CD14-positive monocyte (primary cell): Measurements from ENCODE around the gene COMT. TPM values are rescaled to one million over a fixed set of nuclear protein-coding genes. Genes with fewer than 3 reads are reported as not detected.
A peak's percentile ranks its signal among the peaks of the same experiment; 100 is the strongest.

Source experiments
- DNase-seq, 3 donors: peaks; one replicate each; pipeline ENCODE4 v3.0.0-alpha.2; 2011 to 2022
- H2AFZ ChIP-seq: 2 replicates; pipeline ENCODE4 v1.6.0; 2012; ENCODE audit warnings: mild to moderate bottlenecking, low read depth, low read length, inconsistent platforms; ENCODE audit not compliant: insufficient read depth, poor library complexity, severe bottlenecking
- H3K27ac ChIP-seq, 2 donors: 1 replicate in 1 of 2; 2 replicates in 1 of 2; pipeline ENCODE4 v1.5.1; 2012 to 2013; ENCODE audit warnings: low read length in 2 of 2, control low read depth in 1 of 2, inconsistent platforms in 1 of 2, low read depth in 1 of 2, mild to moderate bottlenecking in 1 of 2
- H3K27me3 ChIP-seq, 2 donors: one replicate each; pipeline versions ENCODE4 v1.6.0 to v1.6.1; 2011 to 2013; ENCODE audit warnings: low read length in 2 of 2; ENCODE audit not compliant: control insufficient read depth in 2 of 2, insufficient read depth in 2 of 2
- H3K36me3 ChIP-seq, 2 donors: replicated peaks in 1 of 2; 1 replicate in 1 of 2; 2 replicates in 1 of 2; pipeline versions ENCODE4 v1.5.1 to v1.6.1; 2012 to 2013; ENCODE audit warnings: low read length in 2 of 2, control low read depth in 1 of 2, inconsistent platforms in 1 of 2, mild to moderate bottlenecking in 1 of 2; ENCODE audit not compliant: insufficient read depth in 2 of 2, control insufficient read depth in 1 of 2
- H3K4me1 ChIP-seq, 2 donors: 1 replicate in 1 of 2; 2 replicates in 1 of 2; pipeline versions ENCODE4 v1.5.1 to v1.6.1; 2012 to 2013; ENCODE audit warnings: low read length in 2 of 2, control low read depth in 1 of 2, inconsistent platforms in 1 of 2, mild to moderate bottlenecking in 1 of 2, moderate library complexity in 1 of 2; ENCODE audit not compliant: insufficient read depth in 2 of 2, control insufficient read depth in 1 of 2
- H3K4me2 ChIP-seq: replicated peaks from 2 replicates; pipeline ENCODE3; 2012; ENCODE audit warnings: low read length, moderate library complexity, mild to moderate bottlenecking; ENCODE audit not compliant: poor library complexity, severe bottlenecking; ENCODE audit errors: extremely low read depth
- H3K4me3 ChIP-seq, 3 experiments: fragments of 200-600 bp in 1 of 3; sonication (generic) in 1 of 3; replicated peaks in 1 of 3; 1 replicate in 2 of 3; 2 replicates in 1 of 3; pipeline ENCODE4 v1.5.1; 2011 to 2013; ENCODE audit warnings: low read length in 3 of 3, mild to moderate bottlenecking in 3 of 3, control low read depth in 2 of 3, low read depth in 2 of 3, inconsistent platforms in 1 of 3, moderate library complexity in 1 of 3
- H3K79me2 ChIP-seq: 2 replicates; pipeline ENCODE4 v1.6.0; 2012; ENCODE audit warnings: mild to moderate bottlenecking, control low read depth, inconsistent platforms, low read length, moderate library complexity; ENCODE audit not compliant: insufficient read depth
- H3K9ac ChIP-seq: 2 replicates; pipeline ENCODE4 v1.6.0; 2017; ENCODE audit warnings: low read length, mild to moderate bottlenecking; ENCODE audit not compliant: insufficient read depth, poor library complexity, severe bottlenecking
- H3K9me3 ChIP-seq, 2 donors: replicated peaks in 1 of 2; 1 replicate in 1 of 2; 2 replicates in 1 of 2; pipeline versions ENCODE4 v1.5.1 to v1.6.1; 2012 to 2013; ENCODE audit warnings: low read length in 2 of 2, control low read depth in 1 of 2; ENCODE audit not compliant: control insufficient read depth in 1 of 2, insufficient read depth in 1 of 2
- H4K20me1 ChIP-seq: 2 replicates; pipeline ENCODE4 v1.6.0; 2012; ENCODE audit warnings: mild to moderate bottlenecking, low read length, control low read depth, moderate library complexity; ENCODE audit not compliant: insufficient read depth
- H3K27ac Mint-ChIP-seq, 7 donors: one replicate each; pipeline ENCODE4 v1.8.0; 2020; ENCODE audit warnings: mild to moderate bottlenecking in 7 of 7, mixed read lengths in 7 of 7, moderate library complexity in 6 of 7, inconsistent platforms in 2 of 7
- H3K27me3 Mint-ChIP-seq, 3 donors: one replicate each; pipeline ENCODE4 v1.8.0; 2021 to 2022; ENCODE audit warnings: low read depth in 3 of 3, mild to moderate bottlenecking in 3 of 3, mixed read lengths in 3 of 3, moderate library complexity in 3 of 3, inconsistent platforms in 1 of 3
- H3K36me3 Mint-ChIP-seq, 2 donors: one replicate each; pipeline ENCODE4 v1.8.0; 2020; ENCODE audit warnings: mixed read lengths in 2 of 2, inconsistent platforms in 1 of 2, mild to moderate bottlenecking in 1 of 2
- H3K4me1 Mint-ChIP-seq: one replicate; pipeline ENCODE4 v1.8.0; 2020; ENCODE audit warnings: mild to moderate bottlenecking, mixed read lengths
- H3K4me3 Mint-ChIP-seq, 2 donors: one replicate each; pipeline ENCODE4 v1.8.0; 2020; ENCODE audit warnings: mild to moderate bottlenecking in 2 of 2, mixed read lengths in 2 of 2, moderate library complexity in 1 of 2
- H3K9me3 Mint-ChIP-seq, 7 donors: one replicate each; pipeline ENCODE4 v1.8.0; 2020 to 2022; ENCODE audit warnings: mixed read lengths in 7 of 7, mild to moderate bottlenecking in 6 of 7, moderate library complexity in 6 of 7, inconsistent platforms in 2 of 7
- WGBS: methylation state at CpG from one replicate; pipeline ENCODE4 v1.1.5; 2013; ENCODE audit warnings: missing lambda C conversion rate; ENCODE audit not compliant: insufficient coverage; 5-methylcytosine and 5-hydroxymethylcytosine counted together
- intact Hi-C, 2 donors: fragments of 100-400 bp; cut with micrococcal nuclease; formaldehyde crosslinking; loops; one replicate each; pipeline versions ENCODE4 v1.15.0 to v1.15.1; 2023
- polyA plus RNA-seq, 3 donors: library from polyadenylated mRNA; depleted of rRNA in 1 of 3; unstranded in 2 of 3; stranded (reverse) in 1 of 3; fragments of 300-500 nt in 2 of 3; fragments of >200 nt in 1 of 3; fragmentation: Illumina TruSeq in 2 of 3; gene quantifications; 1 replicate in 2 of 3; 2 replicates in 1 of 3; pipeline ENCODE4 v1.2.3, GENCODE V29; 2012 to 2021
- TF ChIP-seq, protein P1 (sequence below): fragments of 200-600 bp; IDR thresholded peaks from one replicate; pipeline ENCODE4 v1.8.0; 2022; ENCODE audit warnings: antibody characterized with exemption, mild to moderate bottlenecking

Gene COMT
- polyA plus RNA-seq, 3 donors, result 314 to 400 (median 329) TPM

- peaks cover 31 to 43% of the 10 kb centered on the region in 2 donors for H3K4me1 ChIP-seq
- no peak for DNase-seq
- no peaks in the 10 kb centered on the region for H3K27me3 ChIP-seq
- peaks cover 14% of the 10 kb centered on the region for H3K79me2 ChIP-seq
- peak overlapping the region in 4 of 7 donors; percentile 19 to 72 (median 38) for H3K27ac Mint-ChIP-seq
- peaks cover 0 to 1% (median 0%) of the 10 kb centered on the region in 3 donors for H3K27me3 Mint-ChIP-seq
- peaks cover 3 to 9% of the 10 kb centered on the region in 2 donors for H3K9me3 ChIP-seq
- whole genome bisulfite sequencing, result 100% methylated on average over 4 of the region's 8 CpGs
- H2AFZ ChIP-seq, result no peak overlapping the region
- H3K27ac ChIP-seq, result no peak overlapping the region
- no peaks in the 10 kb centered on the region for H4K20me1 ChIP-seq
- H3K9me3 Mint-ChIP-seq, result peaks cover 6 to 13% (median 8%) of the 10 kb centered on the region in 7 donors
- intact Hi-C loops, result no loop called here
- no peak overlapping the region for H3K9ac ChIP-seq
- H3K4me2 ChIP-seq, result no peak overlapping the region
- H3K4me3 ChIP-seq, result no peak overlapping the region
- TF ChIP-seq, protein P1, sequence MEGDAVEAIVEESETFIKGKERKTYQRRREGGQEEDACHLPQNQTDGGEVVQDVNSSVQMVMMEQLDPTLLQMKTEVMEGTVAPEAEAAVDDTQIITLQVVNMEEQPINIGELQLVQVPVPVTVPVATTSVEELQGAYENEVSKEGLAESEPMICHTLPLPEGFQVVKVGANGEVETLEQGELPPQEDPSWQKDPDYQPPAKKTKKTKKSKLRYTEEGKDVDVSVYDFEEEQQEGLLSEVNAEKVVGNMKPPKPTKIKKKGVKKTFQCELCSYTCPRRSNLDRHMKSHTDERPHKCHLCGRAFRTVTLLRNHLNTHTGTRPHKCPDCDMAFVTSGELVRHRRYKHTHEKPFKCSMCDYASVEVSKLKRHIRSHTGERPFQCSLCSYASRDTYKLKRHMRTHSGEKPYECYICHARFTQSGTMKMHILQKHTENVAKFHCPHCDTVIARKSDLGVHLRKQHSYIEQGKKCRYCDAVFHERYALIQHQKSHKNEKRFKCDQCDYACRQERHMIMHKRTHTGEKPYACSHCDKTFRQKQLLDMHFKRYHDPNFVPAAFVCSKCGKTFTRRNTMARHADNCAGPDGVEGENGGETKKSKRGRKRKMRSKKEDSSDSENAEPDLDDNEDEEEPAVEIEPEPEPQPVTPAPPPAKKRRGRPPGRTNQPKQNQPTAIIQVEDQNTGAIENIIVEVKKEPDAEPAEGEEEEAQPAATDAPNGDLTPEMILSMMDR, result no peak
- H3K36me3 Mint-ChIP-seq, result peaks cover 34 to 38% of the 10 kb centered on the region in 2 donors
- peaks cover 0 to 20% of the 10 kb centered on the region in 2 donors for H3K36me3 ChIP-seq
- no peak overlapping the region for H3K4me3 Mint-ChIP-seq
- H3K4me1 Mint-ChIP-seq, result peaks cover 39% of the 10 kb centered on the region
Observed at GRCh38 chr22:19931514-19931913, 10.1 kb upstream of the COMT start.

DNA sequence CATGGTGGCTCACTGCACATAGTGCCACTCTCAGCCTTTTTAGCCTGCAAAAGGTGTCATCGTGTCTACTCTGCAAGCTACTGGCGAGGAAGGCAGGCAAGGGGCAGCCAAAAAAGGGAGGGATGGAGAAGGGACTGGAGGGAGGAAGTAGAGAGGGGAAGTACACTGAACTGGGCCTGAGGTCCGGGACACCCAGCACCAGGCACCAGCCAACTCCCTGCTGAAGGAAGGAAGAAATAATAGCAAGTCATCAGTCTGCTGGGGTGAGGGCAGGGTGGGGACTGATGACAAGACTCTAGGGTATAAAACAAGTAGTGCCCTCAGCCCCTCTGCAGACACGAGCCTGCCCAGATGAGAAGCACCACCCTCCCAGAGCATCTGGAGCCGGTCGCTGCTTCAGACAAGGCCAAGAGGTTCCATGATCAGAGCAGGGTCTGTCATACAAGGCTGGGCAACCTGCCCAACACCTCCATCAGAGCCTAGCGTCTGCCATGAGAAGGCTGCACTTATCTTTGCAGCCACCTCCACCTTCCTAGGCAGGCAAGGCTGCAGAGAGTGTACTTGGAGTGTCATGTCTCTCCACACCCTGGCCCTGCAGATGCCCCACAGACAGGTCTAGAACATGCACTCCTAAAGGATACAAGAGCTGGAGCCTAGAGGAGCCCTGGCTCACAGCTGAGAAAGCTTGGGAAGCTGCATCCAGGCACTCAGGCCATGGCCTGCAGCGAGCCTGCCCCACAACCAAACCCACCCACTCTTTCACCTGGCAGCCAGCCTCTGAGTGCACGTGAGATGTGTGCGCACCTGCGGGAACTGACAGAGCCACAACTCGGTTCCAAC lies 9.0 kb upstream of the COMT start:
- H3K27ac Mint-ChIP-seq, result peak overlapping the region; percentile 25 to 89 (median 84)
- H2AFZ ChIP-seq, result peak overlapping the region; percentile 24
- H3K9me3 ChIP-seq, result peaks cover 3 to 9% of the 10 kb centered on the region in 2 donors
- H3K9ac ChIP-seq, result peak overlapping the region; percentile 24
- peak overlapping the region in 1 of 3 experiments; percentile 47 for H3K4me3 ChIP-seq
- no peaks in the 10 kb centered on the region for H3K27me3 ChIP-seq
- H3K4me3 Mint-ChIP-seq, result peak overlapping the region; percentile 51 to 77
- intact Hi-C loops, result no loop called here
- peaks cover 40 to 53% of the 10 kb centered on the region in 2 donors for H3K4me1 ChIP-seq
- H3K79me2 ChIP-seq, result peaks cover 25% of the 10 kb centered on the region
- TF ChIP-seq, protein P1, result no peak
- peak overlapping the region; percentile 69 to 79 for H3K27ac ChIP-seq
- DNase-seq, result peak; percentile 44 to 59 (median 51)
- H4K20me1 ChIP-seq, result no peaks in the 10 kb centered on the region
- peaks cover 0 to 2% (median 0%) of the 10 kb centered on the region in 3 donors for H3K27me3 Mint-ChIP-seq
- peaks cover 36 to 44% of the 10 kb centered on the region in 2 donors for H3K36me3 Mint-ChIP-seq
- H3K4me1 Mint-ChIP-seq, result peaks cover 50% of the 10 kb centered on the region
- H3K4me2 ChIP-seq, result peak overlapping the region; percentile 42
- peaks cover 0 to 18% of the 10 kb centered on the region in 2 donors for H3K36me3 ChIP-seq
- 14% methylated on average over 8 of the region's 12 CpGs for WGBS
- peaks cover 6 to 14% (median 8%) of the 10 kb centered on the region in 7 donors for H3K9me3 Mint-ChIP-seq
